ENCODE measurements around the gene SERPINB6. TPM values are rescaled to one million over a fixed set of nuclear protein-coding genes. Genes with fewer than 3 reads are reported as not detected.

SERPINB6 gene
- polyA plus RNA-seq, 1 experiment = 89.6 TPM

DNA sequence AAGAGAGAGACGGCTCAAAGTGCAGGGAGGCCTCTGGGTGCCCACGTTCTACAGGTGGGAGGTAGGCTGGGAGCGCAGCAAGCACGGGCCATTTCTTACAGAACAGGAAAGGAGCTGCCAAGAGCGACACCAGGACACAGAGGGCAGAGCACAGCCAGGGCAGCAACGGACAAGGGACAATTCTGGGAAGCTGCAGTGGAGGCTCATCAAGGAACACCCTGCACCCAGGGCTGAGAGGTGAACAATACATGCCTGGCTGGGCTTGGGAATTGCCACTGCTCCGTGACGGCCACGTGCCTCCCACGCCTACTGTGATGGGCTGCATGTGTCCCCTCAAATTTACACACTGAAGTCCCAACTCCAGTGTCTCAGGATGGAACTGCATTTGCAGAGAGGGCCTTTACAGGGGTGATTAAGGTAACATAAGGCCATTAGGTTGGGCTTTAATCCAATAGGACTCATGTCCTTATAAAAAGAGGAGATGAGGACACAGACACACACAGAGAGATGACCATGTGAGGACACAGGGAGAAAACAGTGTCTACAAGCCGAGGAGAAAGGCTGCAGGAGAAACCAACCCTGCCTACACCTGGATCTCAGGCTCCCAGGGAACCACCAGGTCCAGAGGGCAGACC, 13.6 kb downstream of the SERPINB6 start:
- POLR2A ChIA-PET = no interaction called here
- Histone ChIP-seq H3K27me3 (ENCODE audit: control insufficient read depth, insufficient read depth, low read length) (no peaks in the 10 kb centered on the region), H3K4me3 (ENCODE audit: low read depth, low read length) (no peak overlapping the region), H3K36me3 (ENCODE audit: control insufficient read depth, insufficient read depth, low read length) (peaks cover under 1% of the 10 kb centered on the region; the same call in 1 of the 2 replicates)
- TF ChIP-seq, protein P1, sequence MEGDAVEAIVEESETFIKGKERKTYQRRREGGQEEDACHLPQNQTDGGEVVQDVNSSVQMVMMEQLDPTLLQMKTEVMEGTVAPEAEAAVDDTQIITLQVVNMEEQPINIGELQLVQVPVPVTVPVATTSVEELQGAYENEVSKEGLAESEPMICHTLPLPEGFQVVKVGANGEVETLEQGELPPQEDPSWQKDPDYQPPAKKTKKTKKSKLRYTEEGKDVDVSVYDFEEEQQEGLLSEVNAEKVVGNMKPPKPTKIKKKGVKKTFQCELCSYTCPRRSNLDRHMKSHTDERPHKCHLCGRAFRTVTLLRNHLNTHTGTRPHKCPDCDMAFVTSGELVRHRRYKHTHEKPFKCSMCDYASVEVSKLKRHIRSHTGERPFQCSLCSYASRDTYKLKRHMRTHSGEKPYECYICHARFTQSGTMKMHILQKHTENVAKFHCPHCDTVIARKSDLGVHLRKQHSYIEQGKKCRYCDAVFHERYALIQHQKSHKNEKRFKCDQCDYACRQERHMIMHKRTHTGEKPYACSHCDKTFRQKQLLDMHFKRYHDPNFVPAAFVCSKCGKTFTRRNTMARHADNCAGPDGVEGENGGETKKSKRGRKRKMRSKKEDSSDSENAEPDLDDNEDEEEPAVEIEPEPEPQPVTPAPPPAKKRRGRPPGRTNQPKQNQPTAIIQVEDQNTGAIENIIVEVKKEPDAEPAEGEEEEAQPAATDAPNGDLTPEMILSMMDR (IDR thresholded peaks at IDR 0.05; ENCODE audit: insufficient read depth, low read depth, low read length) = no peak
- CTCF ChIA-PET = interaction anchor here (0.8 to 1.8 kb wide), 3 partner anchors 29 to 31 kb away, joined by 3 to 4 read pairs (median 3); no protein-coding TSS in a partner anchor
- DNase-seq (ENCODE audit: low read depth) = no peak

GRCh38 chr6:2956930-2957685, 14.3 kb downstream of the SERPINB6 start:
- no peak for DNase-seq (ENCODE audit: low read depth)
- POLR2A ChIA-PET = no interaction called here
- Histone ChIP-seq H3K4me3 (ENCODE audit: low read depth, low read length) (no peak overlapping the region), H3K27me3 (ENCODE audit: control insufficient read depth, insufficient read depth, low read length) (no peaks in the 10 kb centered on the region), H3K36me3 (ENCODE audit: control insufficient read depth, insufficient read depth, low read length) (peaks cover 1% of the 10 kb centered on the region; the same call in 1 of the 2 replicates)
- CTCF ChIA-PET = interaction anchor here (0.8 kb wide), 2 partner anchors 30 to 31 kb away, joined by 3 read pairs; no protein-coding TSS in a partner anchor
- TF ChIP-seq, protein P1 (IDR thresholded peaks at IDR 0.05; ENCODE audit: insufficient read depth, low read depth, low read length) = no peak

DNA sequence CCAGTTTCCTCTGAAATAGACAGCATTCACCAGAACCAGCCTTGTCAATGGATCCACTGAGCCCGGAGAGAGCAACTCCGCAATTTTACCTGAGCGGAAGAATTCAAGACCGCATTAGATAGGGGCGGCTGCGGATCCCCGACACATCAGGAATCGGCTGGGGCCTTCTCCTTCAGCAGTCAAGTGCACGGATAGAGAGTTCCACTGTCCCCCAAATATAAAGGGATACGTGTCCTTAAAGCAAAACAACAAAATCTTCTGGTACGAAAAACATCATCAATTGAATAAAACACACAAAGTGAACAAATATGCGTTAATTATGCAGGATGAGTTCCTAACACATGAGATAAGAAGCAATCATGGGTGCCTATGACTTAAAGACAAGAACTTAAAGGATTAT, 18.3 kb downstream of the SERPINB6 start:
- POLR2A ChIA-PET = interaction anchor here (0.6 to 0.7 kb wide), 2 partner anchors 36 to 95 kb away, joined by 4 to 6 read pairs; no protein-coding TSS in a partner anchor

GRCh38 chr6:2952557-2953095, 18.7 kb downstream of the SERPINB6 start:
- ChIA-PET CTCF (interaction anchor here (0.7 to 9.1 kb wide), 33 partner anchors 8 to 214 kb away, joined by 3 to 191 read pairs (median 6); partner anchors contain the start of genes NQO2, RIPK1 and SERPINB6), POLR2A (interaction anchor here (0.6 to 0.7 kb wide), 2 partner anchors 37 to 94 kb away, joined by 4 to 6 read pairs; no protein-coding TSS in a partner anchor)
- H3K36me3 ChIP-seq (ENCODE audit: control insufficient read depth, insufficient read depth, low read length) = peaks cover 13% of the 10 kb centered on the region
- no peaks in the 10 kb centered on the region for H3K27me3 ChIP-seq (ENCODE audit: control insufficient read depth, insufficient read depth, low read length)
- DNase-seq (ENCODE audit: low read depth) = peak; percentile 78
- no peak overlapping the region for H3K4me3 ChIP-seq (ENCODE audit: low read depth, low read length)
- TF ChIP-seq, protein P1 (IDR thresholded peaks at IDR 0.05; ENCODE audit: insufficient read depth, low read depth, low read length) = peak; percentile 99

More for the DNA sequence above, 18.3 kb downstream of the SERPINB6 start:
- TF ChIP-seq, protein P1 (IDR thresholded peaks at IDR 0.05; ENCODE audit: insufficient read depth, low read depth, low read length) = no peak
- Histone ChIP-seq H3K27me3 (ENCODE audit: control insufficient read depth, insufficient read depth, low read length) (no peaks in the 10 kb centered on the region), H3K36me3 (ENCODE audit: control insufficient read depth, insufficient read depth, low read length) (peaks cover 11% of the 10 kb centered on the region), H3K4me3 (ENCODE audit: low read depth, low read length) (no peak overlapping the region)
- CTCF ChIA-PET = interaction anchor here (0.7 to 9.1 kb wide), 30 partner anchors 8 to 215 kb away, joined by 3 to 191 read pairs (median 8); partner anchors contain the start of genes NQO2, RIPK1 and SERPINB6
- no peak for DNase-seq (ENCODE audit: low read depth)
